ENCODE data around the gene FBLN2. TPM values are rescaled to one million over a fixed set of nuclear protein-coding genes. Genes with fewer than 3 reads are reported as not detected.

Gene FBLN2
- total RNA-seq, 2 donors from 2014 or later: 10.5 to 24.1 TPM

GRCh38 chr3:13555753-13556152 is 6.8 kb downstream of the FBLN2 start:
- Histone ChIP-seq H3K27me3 (no peaks in the 10 kb centered on the region), H3K36me3 (no peaks in the 10 kb centered on the region), H3K4me1 (no peaks in the 10 kb centered on the region), H3K9ac (ENCODE audit: low read depth in 2 of 2, low read length in 2 of 2) (no peak overlapping the region), H3K9me3 (no peaks in the 10 kb centered on the region), H3K4me3 (no peak overlapping the region), H3K27ac (no peak overlapping the region)
- no peak for DNase-seq
- TF ChIP-seq CTCF (IDR thresholded peaks at IDR 0.05): no peak
- intact Hi-C loops (cut with DNase I): no loop called here

GRCh38 chr3:13556207-13556606 is 7.3 kb downstream of the FBLN2 start:
- H3K27ac ChIP-seq: no peak overlapping the region
- no peaks in the 10 kb centered on the region for H3K4me1 ChIP-seq
- intact Hi-C loops (cut with DNase I): no loop called here
- H3K4me3 ChIP-seq: no peak overlapping the region
- no peak for DNase-seq
- no peak overlapping the region for H3K9ac ChIP-seq (ENCODE audit: low read depth in 2 of 2, low read length in 2 of 2)
- H3K27me3 ChIP-seq: no peaks in the 10 kb centered on the region
- H3K9me3 ChIP-seq: no peaks in the 10 kb centered on the region
- no peak for TF ChIP-seq CTCF (IDR thresholded peaks at IDR 0.05)
- H3K36me3 ChIP-seq: no peaks in the 10 kb centered on the region

- no peak overlapping the region for H3K4me3 ChIP-seq
- no peaks in the 10 kb centered on the region for H3K4me1 ChIP-seq
- no peaks in the 10 kb centered on the region for H3K9me3 ChIP-seq
- intact Hi-C loops (cut with DNase I): no loop called here
- TF ChIP-seq CTCF (IDR thresholded peaks at IDR 0.05): no peak
- no peaks in the 10 kb centered on the region for H3K36me3 ChIP-seq
- DNase-seq: no peak
- H3K9ac ChIP-seq (ENCODE audit: low read depth in 2 of 2, low read length in 2 of 2): no peak overlapping the region
- no peaks in the 10 kb centered on the region for H3K27me3 ChIP-seq
- no peak overlapping the region for H3K27ac ChIP-seq
These were observed 8.0 kb downstream of the FBLN2 start for GRCh38 chr3:13556917-13557316.

GRCh38 chr3:13557417-13557816 is 8.5 kb downstream of the FBLN2 start:
- Histone ChIP-seq H3K27ac (no peak overlapping the region), H3K9me3 (no peaks in the 10 kb centered on the region), H3K4me1 (no peaks in the 10 kb centered on the region), H3K9ac (ENCODE audit: low read depth in 2 of 2, low read length in 2 of 2) (no peak overlapping the region), H3K4me3 (no peak overlapping the region), H3K27me3 (no peaks in the 10 kb centered on the region), H3K36me3 (no peaks in the 10 kb centered on the region)
- no peak for TF ChIP-seq CTCF (IDR thresholded peaks at IDR 0.05)
- no peak for DNase-seq
- intact Hi-C loops (cut with DNase I): no loop called here

DNA sequence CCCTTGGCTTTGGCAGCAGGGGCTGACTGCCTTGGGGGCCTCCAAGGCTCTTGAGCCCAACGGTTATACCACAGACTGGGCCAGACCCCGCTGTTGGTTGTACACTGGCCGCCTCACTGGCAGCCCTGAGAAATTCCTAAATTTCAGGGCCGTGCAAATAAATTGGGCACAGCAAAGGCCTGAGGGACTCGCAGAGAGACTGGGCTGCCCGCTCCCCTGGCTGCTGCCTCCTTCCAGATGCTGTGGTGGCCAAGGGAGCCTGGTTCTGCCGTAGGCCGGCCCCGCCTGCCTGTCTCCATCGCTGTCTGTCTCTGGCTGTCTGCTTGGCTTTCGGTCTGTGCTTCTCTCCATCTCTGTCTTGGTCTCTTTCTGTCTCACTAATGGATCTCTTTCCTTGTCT is 9.0 kb downstream of the FBLN2 start:
- no peak for DNase-seq
- H3K9me3 ChIP-seq: no peaks in the 10 kb centered on the region
- no peak for TF ChIP-seq CTCF (IDR thresholded peaks at IDR 0.05)

DNA sequence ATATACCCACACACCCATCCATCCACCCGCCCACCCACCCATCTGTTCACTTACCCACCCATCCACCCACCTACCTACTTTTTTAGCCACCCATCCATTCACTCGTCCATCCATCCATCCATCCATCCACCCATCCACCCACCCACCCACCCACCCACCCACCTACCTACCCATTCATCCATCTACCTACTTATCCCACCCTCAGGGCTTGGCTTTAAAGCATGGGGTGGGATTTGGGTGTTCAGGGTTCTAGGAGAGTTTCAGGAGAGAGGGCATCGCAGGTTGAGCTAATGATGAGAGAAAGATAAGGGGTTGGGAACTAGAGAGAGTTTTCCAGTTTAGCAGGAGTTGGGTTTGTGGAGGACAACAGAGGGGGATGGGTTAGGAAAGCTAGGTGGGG is 9.7 kb downstream of the FBLN2 start:
- intact Hi-C loops (cut with DNase I): no loop called here
- no peak for TF ChIP-seq CTCF (IDR thresholded peaks at IDR 0.05)
- no peaks in the 10 kb centered on the region for H3K27me3 ChIP-seq

More for the DNA sequence above, 9.0 kb downstream of the FBLN2 start:
- Histone ChIP-seq H3K4me3 (no peak overlapping the region), H3K36me3 (no peaks in the 10 kb centered on the region), H3K4me1 (no peaks in the 10 kb centered on the region), H3K27ac (no peak overlapping the region), H3K9ac (ENCODE audit: low read depth in 2 of 2, low read length in 2 of 2) (no peak overlapping the region), H3K27me3 (no peaks in the 10 kb centered on the region)
- intact Hi-C loops (cut with DNase I): no loop called here

More for the DNA sequence above, 9.7 kb downstream of the FBLN2 start:
- no peak for DNase-seq
- no peak overlapping the region for H3K9ac ChIP-seq (ENCODE audit: low read depth in 2 of 2, low read length in 2 of 2)
- no peak overlapping the region for H3K27ac ChIP-seq
- H3K9me3 ChIP-seq: no peaks in the 10 kb centered on the region
- H3K4me1 ChIP-seq: no peaks in the 10 kb centered on the region
- no peaks in the 10 kb centered on the region for H3K36me3 ChIP-seq
- no peak overlapping the region for H3K4me3 ChIP-seq
